PC-3 (cell line): Measurements from ENCODE around the gene ELOVL4. TPM values are rescaled to one million over a fixed set of nuclear protein-coding genes. Genes with fewer than 3 reads are reported as not detected.

Experiments
- ATAC-seq: fragments of 200-7000 bp; cut with Tn5 transposase; 2 replicates; pipeline ENCODE4 v1.9.1; 2020; ENCODE audit warnings: mild to moderate bottlenecking, moderate library complexity
- BruUV-seq: library from RNA; stranded (reverse); fragments of 400-500 nt; replicated peaks from 2 replicates; lab custom pipeline; 2021; lab: Mats Ljungman, UMichigan
- CTCF ChIA-PET: fragments of 300-600 bp; sonication (Branson Sonifier 250); formaldehyde crosslinking; loops from one replicate; lab custom pipeline; 2022; ENCODE audit warnings: antibody characterized with exemption; lab: Charles Lee
- POLR2A ChIA-PET: fragments of 300-600 bp; sonication (Branson Sonifier 250); formaldehyde crosslinking; loops from one replicate; lab custom pipeline; 2022; ENCODE audit warnings: antibody characterized with exemption; ENCODE audit not compliant: unreplicated experiment; lab: Charles Lee
- DNase-seq: peaks from one replicate; pipeline ENCODE4 v3.0.0-alpha.2; 2015
- H2AFZ ChIP-seq: fragments of 300-600 bp; sonication (generic); 2 replicates; pipeline ENCODE4 v1.6.0; 2016; ENCODE audit warnings: antibody characterized with exemption, low read length
- H3F3A ChIP-seq: fragments of 300-600 bp; sonication (generic); one replicate; pipeline ENCODE4 v1.6.0; 2017; ENCODE audit warnings: antibody characterized with exemption, low read length, control low read depth, mild to moderate bottlenecking; ENCODE audit not compliant: unreplicated experiment
- H3K27ac ChIP-seq: fragments of 300-600 bp; sonication (generic); 2 replicates; pipeline ENCODE4 v1.5.1; 2016; ENCODE audit warnings: mild to moderate bottlenecking, low read length
- H3K27me3 ChIP-seq: fragments of 300-600 bp; sonication (generic); 2 replicates; pipeline ENCODE4 v1.6.1; 2016; ENCODE audit warnings: low read length, mixed read lengths
- H3K36me3 ChIP-seq: fragments of 300-600 bp; sonication (generic); 2 replicates; pipeline ENCODE4 v1.6.1; 2016; ENCODE audit warnings: low read depth, mixed run types, low read length, mixed read lengths
- H3K4me1 ChIP-seq: fragments of 300-600 bp; sonication (generic); 2 replicates; pipeline ENCODE4 v1.5.1; 2016; ENCODE audit warnings: low read length; ENCODE audit not compliant: insufficient read depth
- H3K4me2 ChIP-seq: fragments of 300-600 bp; sonication (generic); 2 replicates; pipeline ENCODE4 v1.6.0; 2016; ENCODE audit warnings: low read length
- H3K4me3 ChIP-seq: fragments of 300-600 bp; sonication (generic); 2 replicates; pipeline ENCODE4 v1.5.1; 2016; ENCODE audit warnings: mild to moderate bottlenecking, low read length, mixed read lengths
- H3K79me2 ChIP-seq: fragments of 300-600 bp; sonication (generic); 2 replicates; pipeline ENCODE4 v1.6.1; 2017; ENCODE audit warnings: low read length, mixed read lengths
- H3K9ac ChIP-seq: fragments of 300-600 bp; sonication (generic); 2 replicates; pipeline ENCODE4 v1.6.0; 2016; ENCODE audit warnings: mild to moderate bottlenecking, low read length
- H3K9me2 ChIP-seq: fragments of 300-600 bp; sonication (generic); replicated peaks from 2 replicates; pipeline ENCODE4 v1.6.1; 2016; ENCODE audit warnings: mixed run types, low read length, mixed read lengths
- H3K9me3 ChIP-seq: fragments of 300-600 bp; sonication (generic); 2 replicates; pipeline ENCODE4 v1.6.1; 2016; ENCODE audit warnings: low read length, mixed read lengths
- H4K20me1 ChIP-seq: fragments of 300-600 bp; sonication (generic); 2 replicates; pipeline ENCODE4 v1.6.1; 2016; ENCODE audit warnings: low read length, mixed read lengths
- CTCF ChIP-seq: fragments of 300-600 bp; sonication (generic); conservative IDR thresholded peaks from 2 replicates; pipeline ENCODE4 v1.5.1; 2017; ENCODE audit warnings: antibody characterized with exemption, low read depth, mild to moderate bottlenecking, low read length
- EZH2 ChIP-seq: fragments of 300-600 bp; sonication (generic); IDR thresholded peaks from one replicate; pipeline ENCODE4 v1.6.1; 2017; ENCODE audit warnings: antibody characterized with exemption, mild to moderate bottlenecking, low read length; ENCODE audit not compliant: unreplicated experiment
- EZH2phosphoT487 ChIP-seq: fragments of 300-600 bp; sonication (generic); IDR thresholded peaks from 2 replicates; pipeline ENCODE4 v1.6.1; 2018; ENCODE audit warnings: mild to moderate bottlenecking, antibody characterized with exemption, low read length, borderline replicate concordance
- intact Hi-C: fragments of 100-400 bp; cut with micrococcal nuclease; formaldehyde crosslinking; loops from 2 replicates; pipeline ENCODE4 v1.9.0; 2023
- total RNA-seq: library from RNA; depleted of rRNA; stranded (reverse); fragments of >200 nt; gene quantifications from 2 replicates; pipeline ENCODE4 v1.2.3, GENCODE V29; 2014

ELOVL4 gene
- total RNA-seq, 1 experiment from 2014 or later: 1.1 TPM

GRCh38 chr6:79894939-79895338, 52.4 kb downstream of the ELOVL4 start:
- DNase-seq (peak; percentile 59), ATAC-seq (peak; percentile 13; the same call in 1 of the 2 replicates)
- Histone ChIP-seq H3K9ac (no peak overlapping the region), H3F3A (no peaks in the 10 kb centered on the region), H3K36me3 (no peaks in the 10 kb centered on the region), H3K27ac (peak overlapping the region; percentile 71), H3K9me2 (no peaks in the 10 kb centered on the region), H3K4me1 (peaks cover 22% of the 10 kb centered on the region), H3K9me3 (no peaks in the 10 kb centered on the region), H3K27me3 (no peaks in the 10 kb centered on the region), H3K4me3 (no peak overlapping the region), H3K4me2 (peak overlapping the region; percentile 72), H2AFZ (no peak overlapping the region), H3K79me2 (no peaks in the 10 kb centered on the region), H4K20me1 (no peaks in the 10 kb centered on the region)
- ChIA-PET POLR2A (no interaction called here), CTCF (no interaction called here)
- intact Hi-C loops: loop anchor here (2.0 kb wide), 1 partner anchor 52 kb away; the partner anchor contains the start of gene ELOVL4
- TF ChIP-seq EZH2phosphoT487: no peak
- no peak for TF ChIP-seq EZH2
- no peak for TF ChIP-seq CTCF
- BruUV-seq: no TSS peak

- no peaks in the 10 kb centered on the region for H3K36me3 ChIP-seq
- POLR2A ChIA-PET: no interaction called here
- H3K27ac ChIP-seq: no peak overlapping the region
- H3K9ac ChIP-seq: no peak overlapping the region
- intact Hi-C loops: no loop called here
- no peaks in the 10 kb centered on the region for H3K9me3 ChIP-seq
- H3F3A ChIP-seq: no peaks in the 10 kb centered on the region
- H3K9me2 ChIP-seq: no peaks in the 10 kb centered on the region
- no peaks in the 10 kb centered on the region for H3K79me2 ChIP-seq
- no peak for DNase-seq
- H3K4me1 ChIP-seq: no peaks in the 10 kb centered on the region
- no peak overlapping the region for H3K4me3 ChIP-seq
- no peaks in the 10 kb centered on the region for H3K27me3 ChIP-seq
- H2AFZ ChIP-seq: no peak overlapping the region
- no TSS peak for BruUV-seq
- no peak for ATAC-seq
- no peak overlapping the region for H3K4me2 ChIP-seq
- H4K20me1 ChIP-seq: no peaks in the 10 kb centered on the region
- CTCF ChIA-PET: no interaction called here
- TF ChIP-seq EZH2 (no peak), CTCF (no peak), EZH2phosphoT487 (no peak)
These were observed 58.8 kb downstream of the ELOVL4 start for GRCh38 chr6:79888587-79888986.

- Histone ChIP-seq H3K4me2 (no peak overlapping the region), H2AFZ (no peak overlapping the region), H3K9ac (no peak overlapping the region), H3K79me2 (no peaks in the 10 kb centered on the region), H3K27me3 (no peaks in the 10 kb centered on the region), H3K36me3 (no peaks in the 10 kb centered on the region), H3K4me1 (no peaks in the 10 kb centered on the region), H3K9me3 (no peaks in the 10 kb centered on the region), H4K20me1 (no peaks in the 10 kb centered on the region), H3K4me3 (no peak overlapping the region), H3K27ac (no peak overlapping the region), H3K9me2 (no peaks in the 10 kb centered on the region), H3F3A (no peaks in the 10 kb centered on the region)
- ChIA-PET POLR2A (no interaction called here), CTCF (no interaction called here)
- no peak; the same call in 1 of the 2 replicates for ATAC-seq
- TF ChIP-seq EZH2phosphoT487 (no peak), EZH2 (no peak), CTCF (no peak)
- no TSS peak for BruUV-seq
- intact Hi-C loops: loop anchor here (10.0 kb wide), 2 partner anchors 127 to 217 kb away; partner anchors contain the start of gene TTK
- peak; percentile 33 for DNase-seq
These were observed 69.1 kb downstream of the ELOVL4 start for GRCh38 chr6:79878142-79878748.
